HepG2 (cell line): Measurements from ENCODE around the gene KCNIP3. TPM values are rescaled to one million over a fixed set of nuclear protein-coding genes. Genes with fewer than 3 reads are reported as not detected.

ENCODE experiments used
- CBX2 ChIP-seq, 2 experiments: fragments of 200-600 bp in 1 of 2; sonication (generic); formaldehyde crosslinking in 1 of 2; IDR thresholded peaks; 2 replicates each; pipeline versions ENCODE4 v1.7.0 to v1.8.1; 2018 to 2022; ENCODE audit warnings: low read depth in 2 of 2, low read length in 1 of 2, mild to moderate bottlenecking in 1 of 2, missing genetic modification reagents in 1 of 2
- HNF4A ChIP-seq: sonication (generic); formaldehyde crosslinking; IDR thresholded peaks from 2 replicates; pipeline ENCODE4 v1.4.0; 2020; ENCODE audit warnings: missing genetic modification reagents
- KMT2A ChIP-seq: sonication (generic); formaldehyde crosslinking; IDR thresholded peaks from 2 replicates; pipeline ENCODE4 v1.4.0; 2020; ENCODE audit warnings: missing genetic modification reagents
- PAXIP1 ChIP-seq: sonication (generic); formaldehyde crosslinking; conservative IDR thresholded peaks from 2 replicates; pipeline ENCODE4 v1.4.0; 2020; ENCODE audit warnings: mild to moderate bottlenecking, missing genetic modification reagents, moderate library complexity
- RBFOX2 ChIP-seq: fragments of 200-400 bp; formaldehyde crosslinking; IDR thresholded peaks from 2 replicates; pipeline ENCODE4 v1.6.1; 2017; ENCODE audit warnings: low read depth, mild to moderate bottlenecking, low read length
- SETDB1 ChIP-seq: sonication (generic); formaldehyde crosslinking; IDR thresholded peaks from 2 replicates; pipeline ENCODE4 v1.5.1; 2020; ENCODE audit warnings: missing genetic modification reagents, mild to moderate bottlenecking, borderline replicate concordance
- TCF7 ChIP-seq: sonication (generic); IDR thresholded peaks from 2 replicates; pipeline ENCODE4 v1.6.1; 2016; ENCODE audit warnings: antibody characterized with exemption, low read depth
- TFAP4 ChIP-seq: sonication (generic); IDR thresholded peaks from 2 replicates; pipeline ENCODE4 v1.6.1; 2016; ENCODE audit warnings: low read depth, borderline replicate concordance
- ZBED4 ChIP-seq: sonication (generic); formaldehyde crosslinking; IDR thresholded peaks from 2 replicates; pipeline ENCODE4 v1.4.0; 2020; ENCODE audit warnings: missing genetic modification reagents, borderline replicate concordance
- ZBTB34 ChIP-seq: sonication (generic); formaldehyde crosslinking; IDR thresholded peaks from 2 replicates; pipeline ENCODE4 v1.8.0; 2022; ENCODE audit warnings: mild to moderate bottlenecking, missing genetic modification reagents
- ZBTB7B ChIP-seq: sonication (generic); formaldehyde crosslinking; IDR thresholded peaks from 2 replicates; pipeline ENCODE4 v1.4.0; 2020; ENCODE audit warnings: missing genetic modification reagents
- ZNF281 ChIP-seq: sonication (generic); formaldehyde crosslinking; IDR thresholded peaks from 2 replicates; pipeline ENCODE4 v1.4.0; 2020; ENCODE audit warnings: missing genetic modification reagents, borderline replicate concordance
- ZNF543 ChIP-seq: sonication (generic); formaldehyde crosslinking; IDR thresholded peaks from 2 replicates; pipeline ENCODE4 v1.4.0; 2020; ENCODE audit warnings: mild to moderate bottlenecking, missing genetic modification reagents
- ZNF563 ChIP-seq: sonication (generic); formaldehyde crosslinking; IDR thresholded peaks from 2 replicates; pipeline ENCODE4 v1.8.0; 2022; ENCODE audit warnings: mild to moderate bottlenecking, moderate library complexity, missing genetic modification reagents
- ZSCAN31 ChIP-seq: sonication (generic); formaldehyde crosslinking; IDR thresholded peaks from 2 replicates; pipeline ENCODE4 v1.5.0; 2020; ENCODE audit warnings: low read depth, mild to moderate bottlenecking, missing genetic modification reagents
- polyA plus RNA-seq, 8 experiments: library from polyadenylated mRNA; depleted of rRNA in 3 of 8; stranded (reverse) in 7 of 8; unstranded in 1 of 8; fragments of >200 nt; fragmentation: Illumina TruSeq in 4 of 8; extraction: Trizol in 4 of 8; gene quantifications; 2 replicates each; pipeline versions ENCODE4 v1.2.1 to v1.2.3, GENCODE V29; 2011 to 2016; ENCODE audit warnings: low read depth in 4 of 8, missing spikeins in 1 of 8, mixed read lengths in 1 of 8; ENCODE audit not compliant: insufficient read depth in 1 of 8
- total RNA-seq, 5 experiments: library from RNA; depleted of rRNA; stranded (reverse); fragments of >200 nt; fragmentation: Illumina TruSeq; extraction: Trizol; gene quantifications; 2 replicates each; pipeline ENCODE4 v1.2.3, GENCODE V29; 2016; ENCODE audit warnings: low read depth in 1 of 5

Gene KCNIP3
- total and polyA plus RNA-seq, 2 of the 13 experiments (the other 11 are each of a cell fraction or from before 2014, with no cell fraction given): not detected

- TF ChIP-seq PAXIP1 (CRISPR knock-in tag): peak; percentile 78
- no peak for TF ChIP-seq RBFOX2
- TF ChIP-seq SETDB1 (CRISPR knock-in tag): peak; percentile 89; the same call in 1 of the 2 replicates
- TF ChIP-seq ZSCAN31: 0 out of 2 replicates have a peak, but pooled peaks have one; percentile 48
- no peak for TF ChIP-seq CBX2 (IDR thresholded peaks at IDR 0.05; ENCODE audit: low read depth, low read length)
- TF ChIP-seq CBX2 (CRISPR knock-in tag; IDR thresholded peaks at IDR 0.05; ENCODE audit: low read depth): no peak
- TF ChIP-seq ZNF281 (CRISPR knock-in tag): peak; percentile 39; the same call in 1 of the 2 replicates
- peak; percentile 94 for TF ChIP-seq ZBTB7B (CRISPR knock-in tag)
- TF ChIP-seq ZBTB34: 0 out of 2 replicates have a peak, but pooled peaks have one; percentile 39
- TF ChIP-seq HNF4A (CRISPR knock-in tag): peak; percentile 76
- 0 out of 2 replicates have a peak, but pooled peaks have one; percentile 21 for TF ChIP-seq KMT2A (CRISPR knock-in tag)
- no peak for TF ChIP-seq ZNF563 (CRISPR knock-in tag)
- 0 out of 2 replicates have a peak, but pooled peaks have one; percentile 34 for TF ChIP-seq ZNF543 (CRISPR knock-in tag)
- TF ChIP-seq ZBED4 (CRISPR knock-in tag): peak; percentile 67; the same call in 1 of the 2 replicates
- peak; percentile 76; the same call in 1 of the 2 replicates for TF ChIP-seq TFAP4
- no peak for TF ChIP-seq TCF7
Observed at GRCh38 chr2:95391641-95392310, 94.6 kb downstream of the KCNIP3 start (continued).
